Measurements from ENCODE around the gene MAP3K5.

The MAP3K5 gene

GRCh38 chr6:136635615-136636014 lies 156.7 kb downstream of the MAP3K5 start:
- no peak for DNase-seq

GRCh38 chr6:136633355-136633754 lies 158.9 kb downstream of the MAP3K5 start:
- no peak for DNase-seq

GRCh38 chr6:136628996-136629395 lies 163.3 kb downstream of the MAP3K5 start:
- no peak for DNase-seq

- no peak for DNase-seq
Measured at GRCh38 chr6:136627191-136627590, 165.1 kb downstream of the MAP3K5 start.

- no peak for DNase-seq
Measured at GRCh38 chr6:136625293-136625692, 167.0 kb downstream of the MAP3K5 start.

- DNase-seq = no peak
Measured at GRCh38 chr6:136624347-136624746, 167.9 kb downstream of the MAP3K5 start.

GRCh38 chr6:136618086-136618485 lies 174.2 kb downstream of the MAP3K5 start:
- DNase-seq = peak; percentile 75

- no peak for DNase-seq
Measured at GRCh38 chr6:136616527-136616926, 175.8 kb downstream of the MAP3K5 start.

- no peak for DNase-seq
Measured at GRCh38 chr6:136614994-136615393, 177.3 kb downstream of the MAP3K5 start.

GRCh38 chr6:136614350-136614749 lies 177.9 kb downstream of the MAP3K5 start:
- DNase-seq = no peak

- DNase-seq = no peak
Measured at GRCh38 chr6:136613477-136613876, 178.8 kb downstream of the MAP3K5 start.

GRCh38 chr6:136612666-136613389 lies 179.4 kb downstream of the MAP3K5 start:
- DNase-seq = no peak

GRCh38 chr6:136611746-136612145 lies 180.5 kb downstream of the MAP3K5 start:
- no peak for DNase-seq

GRCh38 chr6:136611133-136611532 lies 181.1 kb downstream of the MAP3K5 start:
- DNase-seq = no peak

- peak; percentile 92 for DNase-seq
Measured at GRCh38 chr6:136609873-136610706, 182.2 kb downstream of the MAP3K5 start.

GRCh38 chr6:136608991-136609390 lies 183.3 kb downstream of the MAP3K5 start:
- DNase-seq = no peak

- DNase-seq = peak; percentile 81
Measured at GRCh38 chr6:136607932-136608772, 184.1 kb downstream of the MAP3K5 start.

GRCh38 chr6:136607204-136607931 lies 184.9 kb downstream of the MAP3K5 start:
- peak; percentile 75 for DNase-seq

GRCh38 chr6:136604928-136605510 lies 187.3 kb downstream of the MAP3K5 start:
- peak; percentile 11 for DNase-seq

- peak; percentile 4 for DNase-seq
Measured at GRCh38 chr6:136604328-136604825, 187.9 kb downstream of the MAP3K5 start.

GRCh38 chr6:136600818-136601217 lies 191.5 kb downstream of the MAP3K5 start:
- peak; percentile 7 for DNase-seq
